Pancreas (tissue), 10 donors: ENCODE data around the gene ADAD2. TPM values are rescaled to one million over a fixed set of nuclear protein-coding genes. Genes with fewer than 3 reads are reported as not detected.

ENCODE experiments used
- ATAC-seq, 4 donors: fragments of 200-7000 bp; cut with Tn5 transposase; one replicate each; pipeline versions ENCODE4 v1.8.0 to v1.9.1; 2020; ENCODE audit warnings: mild to moderate bottlenecking in 4 of 4, moderate library complexity in 4 of 4
- DNase-seq, 6 donors: peaks; one replicate each; pipeline ENCODE4 v3.0.0-alpha.2; 2020
- FAIRE-seq: peaks from 2 replicates; lab custom pipeline; 2012; peaks lifted over from hg19 to GRCh38; lab: Jason Lieb, UNC
- H3K27ac ChIP-seq, 4 donors: fragments of 200-600 bp; sonication (generic); 1 replicate in 3 of 4; 2 replicates in 1 of 4; pipeline versions ENCODE4 v1.5.0 to v1.8.0; 2020
- H3K27me3 ChIP-seq, 4 donors: fragments of 200-600 bp; one replicate each; pipeline ENCODE4 v1.8.0; 2021
- H3K36me3 ChIP-seq, 3 donors: fragments of 200-600 bp; sonication (generic) in 1 of 3; one replicate each; pipeline versions ENCODE4 v1.5.0 to v1.8.0; 2020 to 2021
- H3K4me1 ChIP-seq, 3 donors: fragments of 200-600 bp; one replicate each; pipeline ENCODE4 v1.8.0; 2021
- H3K4me3 ChIP-seq, 4 donors: fragments of 200-600 bp; sonication (generic) in 2 of 4; one replicate each; pipeline versions ENCODE4 v1.5.0 to v1.8.0; 2020 to 2021
- H3K9me3 ChIP-seq, 4 donors: fragments of 200-600 bp; one replicate each; pipeline ENCODE4 v1.8.0; 2021
- WGBS, 2 donors: extraction: QIAGEN DNeasy Blood & Tissue Kit; methylation state at CpG; one replicate each; pipeline ENCODE4 v1.1.7; 2013; 5-methylcytosine and 5-hydroxymethylcytosine counted together
- intact Hi-C, 3 donors: fragments of 100-400 bp; cut with DNase I; formaldehyde crosslinking; loops; one replicate each; pipeline versions ENCODE4 v1.11.1 to v1.14.2; 2022
- polyA plus RNA-seq, 2 donors: library from polyadenylated mRNA; stranded (reverse); fragments of 200-250 nt; gene quantifications; one replicate each; pipeline ENCODE4 v1.2.3, GENCODE V29; 2013
- total RNA-seq, 6 donors: library from RNA; stranded (reverse); fragmentation: NEBNext Ultra II Directional in 4 of 6; extraction: Animal tissue kit (Norgen Biotek cat#: 25700) in 4 of 6; gene quantifications; one replicate each; pipeline versions ENCODE4 v1.2.1 to v1.2.4, GENCODE V29; 2021 to 2023
- TF ChIP-seq, protein P1 (sequence below), 4 donors: fragments of 200-600 bp; sonication (generic) in 3 of 4; IDR thresholded peaks; one replicate each; pipeline versions ENCODE4 v1.5.0 to v1.8.0; 2021; ENCODE audit warnings: antibody characterized with exemption in 4 of 4
- donor health status: healthy with polysubstance abuse.
- donor health status: DM: no; HTN: no; CAD: no; lungs with moderate emphysema.
- donor health status: DM: no; HTN: no; CAD: no.
- donor health status: control.
- donor health status: control.
- donor health status: Bipolar disorder and iron deficiency.
- donor health status: DM: yes; HTN: yes; CAD: no.
- donor health status: DM: no; HTN: no; CAD: no.
- donor health status: DM: no; HTN: no; CAD: no.
- donor health status: DM: yes; HTN: yes; CAD: no.

Gene ADAD2
- total and polyA plus RNA-seq, 8 donors, result 0.19 to 3.8 (median 1.3) TPM; not detected in 4

DNA sequence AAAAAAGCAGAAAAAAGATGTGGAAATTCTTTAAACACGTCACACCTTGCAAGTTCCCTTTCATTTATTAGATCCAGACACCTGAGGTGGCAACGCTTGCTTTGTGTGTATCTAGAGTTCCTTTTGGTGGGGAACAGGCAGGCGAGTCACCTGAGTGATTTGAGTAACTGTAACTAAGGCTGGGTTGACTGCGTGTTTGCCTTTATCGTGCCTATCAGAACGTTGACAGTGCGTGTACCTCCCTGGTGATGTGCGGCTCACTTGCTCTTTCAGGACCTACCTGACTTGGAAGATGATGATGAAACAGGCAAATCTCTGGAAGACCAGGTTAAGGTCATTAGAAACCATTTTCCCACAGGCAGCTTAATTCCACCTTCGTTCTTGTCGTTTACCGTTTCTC is 16.6 kb upstream of the ADAD2 start:
- intact Hi-C loops, result loop anchor here in 1 of 3 donors (10.0 kb wide), 1 partner anchor 210 kb away; the partner anchor contains the start of gene NECAB2

DNA sequence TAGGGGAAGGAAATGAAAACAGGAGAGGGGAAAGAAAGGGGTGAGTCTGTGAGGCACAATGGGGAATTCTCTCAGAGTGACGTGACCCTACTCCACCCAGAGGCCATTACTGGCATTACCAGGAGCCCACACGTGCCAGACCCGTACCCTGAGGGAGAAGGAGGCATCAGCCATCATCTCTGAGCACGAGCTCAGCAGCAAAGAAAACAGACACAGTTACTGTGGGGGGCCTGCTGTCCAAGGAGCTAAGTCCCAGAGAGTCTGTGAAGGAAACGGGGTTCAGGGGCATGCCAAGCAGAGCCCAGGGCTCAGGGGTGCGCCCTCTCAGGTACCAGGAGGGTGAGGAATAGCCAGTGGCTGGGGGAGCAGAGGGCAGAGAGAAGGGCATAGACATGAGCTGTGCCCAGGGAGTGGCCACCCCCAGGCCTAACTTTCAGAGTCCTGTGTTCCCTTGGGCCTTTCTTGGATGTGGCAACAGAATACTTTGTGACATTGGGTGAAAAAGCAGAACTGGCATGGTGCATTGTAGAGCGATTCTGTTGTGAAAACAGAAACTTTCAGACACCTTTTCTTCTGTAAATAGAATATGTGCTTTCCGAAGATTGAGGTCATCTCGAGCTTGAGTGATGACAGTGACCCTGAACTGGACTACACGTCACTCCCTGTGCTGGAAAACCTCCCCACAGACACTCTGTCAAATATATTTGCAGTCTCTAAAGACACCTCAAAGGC is 15.4 kb upstream of the ADAD2 start:
- DNase-seq (peak in 3 of 6 donors; percentile 46 to 75 (median 59)), FAIRE-seq (no peak), ATAC-seq (peak; percentile 82 to 90 (median 86))
- intact Hi-C loops, result loop anchor here in 1 of 3 donors (5.0 to 10.0 kb wide), 2 partner anchors 83 to 211 kb away; partner anchors contain the start of gene NECAB2
- no peak overlapping the region for H3K27ac ChIP-seq
- no peak overlapping the region for H3K4me3 ChIP-seq
- H3K9me3 ChIP-seq, result no peaks in the 10 kb centered on the region
- H3K4me1 ChIP-seq, result peaks cover 0 to 6% (median 0%) of the 10 kb centered on the region in 3 donors
- TF ChIP-seq, protein P1, sequence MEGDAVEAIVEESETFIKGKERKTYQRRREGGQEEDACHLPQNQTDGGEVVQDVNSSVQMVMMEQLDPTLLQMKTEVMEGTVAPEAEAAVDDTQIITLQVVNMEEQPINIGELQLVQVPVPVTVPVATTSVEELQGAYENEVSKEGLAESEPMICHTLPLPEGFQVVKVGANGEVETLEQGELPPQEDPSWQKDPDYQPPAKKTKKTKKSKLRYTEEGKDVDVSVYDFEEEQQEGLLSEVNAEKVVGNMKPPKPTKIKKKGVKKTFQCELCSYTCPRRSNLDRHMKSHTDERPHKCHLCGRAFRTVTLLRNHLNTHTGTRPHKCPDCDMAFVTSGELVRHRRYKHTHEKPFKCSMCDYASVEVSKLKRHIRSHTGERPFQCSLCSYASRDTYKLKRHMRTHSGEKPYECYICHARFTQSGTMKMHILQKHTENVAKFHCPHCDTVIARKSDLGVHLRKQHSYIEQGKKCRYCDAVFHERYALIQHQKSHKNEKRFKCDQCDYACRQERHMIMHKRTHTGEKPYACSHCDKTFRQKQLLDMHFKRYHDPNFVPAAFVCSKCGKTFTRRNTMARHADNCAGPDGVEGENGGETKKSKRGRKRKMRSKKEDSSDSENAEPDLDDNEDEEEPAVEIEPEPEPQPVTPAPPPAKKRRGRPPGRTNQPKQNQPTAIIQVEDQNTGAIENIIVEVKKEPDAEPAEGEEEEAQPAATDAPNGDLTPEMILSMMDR (IDR thresholded peaks at IDR 0.05), result peak; percentile 40 to 79 (median 58)
- peaks cover 0 to 7% (median 5%) of the 10 kb centered on the region in 3 donors for H3K36me3 ChIP-seq
- WGBS, 2 donors, result 20 to 51% methylated on average over 10 of the region's 10 CpGs
- H3K27me3 ChIP-seq, result no peaks in the 10 kb centered on the region

More for the DNA sequence above, 16.6 kb upstream of the ADAD2 start:
- H3K36me3 ChIP-seq, result no peaks in the 10 kb centered on the region
- peaks cover 0 to 6% (median 0%) of the 10 kb centered on the region in 3 donors for H3K4me1 ChIP-seq
- no peak overlapping the region for H3K27ac ChIP-seq
- H3K27me3 ChIP-seq, result no peaks in the 10 kb centered on the region
- H3K9me3 ChIP-seq, result no peaks in the 10 kb centered on the region
- ATAC-seq, result no peak
- FAIRE-seq, result no peak
- TF ChIP-seq, protein P1 (IDR thresholded peaks at IDR 0.05), result no peak
- DNase-seq, result no peak
- WGBS, 2 donors, result 48 to 65% methylated on average over 11 of the region's 11 CpGs
- H3K4me3 ChIP-seq, result no peak overlapping the region

DNA sequence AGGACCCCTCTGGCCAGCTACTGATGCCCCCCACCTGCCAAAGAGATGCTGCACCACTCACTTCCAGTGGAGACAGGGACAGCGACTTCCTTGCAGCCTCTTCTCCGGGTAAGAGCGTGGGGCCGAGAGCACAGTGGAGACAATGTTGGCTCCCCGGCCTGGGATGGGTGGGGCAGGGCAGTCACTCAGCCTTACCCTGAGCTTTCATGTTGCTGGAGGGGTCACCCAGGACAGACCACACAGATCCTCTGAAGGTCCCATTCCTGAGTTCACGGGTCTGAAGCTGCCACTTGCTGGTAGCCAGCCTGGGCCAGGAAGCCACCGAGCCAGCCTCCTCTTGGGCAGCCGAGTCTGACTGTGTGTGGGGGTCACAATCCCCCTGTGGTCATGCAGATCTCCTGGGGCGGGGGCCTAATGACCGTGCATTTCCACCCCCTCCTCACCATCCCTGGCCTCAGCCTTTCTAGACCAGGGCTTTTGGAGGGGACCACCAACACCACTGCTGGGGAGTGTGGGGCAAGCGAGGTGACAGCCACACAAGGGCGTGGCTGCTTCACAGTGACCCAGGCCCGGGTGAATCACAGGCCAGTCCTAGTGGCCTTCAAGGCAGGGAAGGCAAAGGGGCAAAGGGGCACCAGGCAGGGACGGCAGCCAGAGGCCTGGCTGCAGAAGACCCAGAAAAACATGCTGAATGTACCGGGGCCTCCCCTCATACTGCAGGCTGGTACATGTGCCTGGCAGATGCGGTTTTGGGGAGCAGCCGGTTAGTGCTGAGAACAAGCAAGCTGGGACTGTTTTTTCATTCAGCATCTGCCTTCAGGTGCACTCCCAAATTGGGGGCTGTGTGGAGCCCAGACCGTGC is 14.5 kb upstream of the ADAD2 start:
- FAIRE-seq, result no peak
- no peaks in the 10 kb centered on the region for H3K9me3 ChIP-seq
- intact Hi-C loops, result loop anchor here in 1 of 3 donors (5.0 to 10.0 kb wide), 2 partner anchors 84 to 212 kb away; partner anchors contain the start of gene NECAB2
- H3K27me3 ChIP-seq, result no peaks in the 10 kb centered on the region
- TF ChIP-seq, protein P1 (IDR thresholded peaks at IDR 0.05), result no peak
- peaks cover 0 to 6% (median 0%) of the 10 kb centered on the region in 3 donors for H3K4me1 ChIP-seq
- 55 to 63% methylated on average over 18 of the region's 18 CpGs for WGBS, 2 donors
- peak in 1 of 4 donors; percentile 3 for ATAC-seq
- DNase-seq, result no peak
- no peak overlapping the region for H3K4me3 ChIP-seq
- H3K36me3 ChIP-seq, result peaks cover 0 to 15% (median 5%) of the 10 kb centered on the region in 3 donors
- peak overlapping the region in 3 of 4 donors; percentile 26 to 57 (median 42) for H3K27ac ChIP-seq

DNA sequence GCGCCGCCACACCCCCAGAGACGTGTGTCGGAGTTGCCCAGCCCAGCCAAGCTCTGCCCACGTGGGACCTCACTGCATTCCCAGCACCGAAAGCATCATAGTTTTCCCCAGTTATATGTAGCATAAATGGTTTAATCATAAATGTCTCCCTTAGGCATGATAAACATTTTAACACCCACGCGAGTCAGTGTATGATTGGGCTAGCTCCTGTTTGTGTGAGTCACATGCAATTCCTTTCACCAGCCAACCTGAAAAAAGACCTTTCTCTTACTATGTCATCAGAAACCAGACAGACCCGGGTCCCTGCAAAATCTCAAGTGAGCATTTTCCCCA is 13.2 kb upstream of the ADAD2 start:
- ATAC-seq (no peak), FAIRE-seq (no peak), DNase-seq (no peak)
- Histone ChIP-seq H3K4me3 (no peak overlapping the region), H3K27me3 (no peaks in the 10 kb centered on the region), H3K9me3 (no peaks in the 10 kb centered on the region), H3K27ac (peak overlapping the region in 3 of 4 donors; percentile 5 to 57 (median 8)), H3K4me1 (peaks cover 0 to 6% (median 0%) of the 10 kb centered on the region in 3 donors), H3K36me3 (peaks cover 0 to 18% (median 12%) of the 10 kb centered on the region in 3 donors)
- WGBS, 2 donors, result 62 to 73% methylated on average over 9 of the region's 9 CpGs
- intact Hi-C loops, result loop anchor here in 1 of 3 donors (5.0 to 10.0 kb wide), 2 partner anchors 85 to 213 kb away; partner anchors contain the start of gene NECAB2
- TF ChIP-seq, protein P1 (IDR thresholded peaks at IDR 0.05), result no peak
